Stimulated activated CD4-positive, alpha-beta T cell treated with anti-CD3 and anti-CD28 coated beads, Interleukin-4, amount 100 ng/mL, for 4 hours (primary cell): ENCODE results near the gene ZPLD1.

Experiments
- DNase-seq, 2 experiments: peaks; one replicate each; pipeline ENCODE4 v3.0.0-alpha.2; 2020

The ZPLD1 gene

DNA sequence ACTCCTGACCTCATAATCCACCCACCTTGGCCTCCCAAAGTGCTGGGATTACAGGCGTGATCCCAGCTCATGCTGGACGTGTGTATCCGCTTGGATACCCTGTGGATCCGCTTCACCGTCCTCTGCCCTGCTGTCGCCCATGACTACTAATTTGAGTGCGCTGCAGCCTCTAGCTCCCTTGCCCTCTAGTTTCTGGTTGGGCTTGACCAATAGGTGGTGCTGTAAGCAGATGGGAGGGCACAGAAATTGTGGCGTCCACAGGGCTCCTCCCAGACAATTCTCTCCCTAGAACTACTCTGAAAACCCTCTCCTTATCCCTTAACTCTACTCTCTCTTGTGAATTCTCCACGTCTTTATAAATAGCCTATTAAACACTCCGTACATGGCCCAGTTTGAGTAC, 36.2 kb downstream of the ZPLD1 start:
- DNase-seq = no peak

GRCh38 chr3:102471491-102471890, 36.7 kb downstream of the ZPLD1 start:
- DNase-seq = no peak

GRCh38 chr3:102473648-102474047, 38.8 kb downstream of the ZPLD1 start:
- no peak for DNase-seq

GRCh38 chr3:102474207-102474606, 39.4 kb downstream of the ZPLD1 start:
- no peak for DNase-seq

DNA sequence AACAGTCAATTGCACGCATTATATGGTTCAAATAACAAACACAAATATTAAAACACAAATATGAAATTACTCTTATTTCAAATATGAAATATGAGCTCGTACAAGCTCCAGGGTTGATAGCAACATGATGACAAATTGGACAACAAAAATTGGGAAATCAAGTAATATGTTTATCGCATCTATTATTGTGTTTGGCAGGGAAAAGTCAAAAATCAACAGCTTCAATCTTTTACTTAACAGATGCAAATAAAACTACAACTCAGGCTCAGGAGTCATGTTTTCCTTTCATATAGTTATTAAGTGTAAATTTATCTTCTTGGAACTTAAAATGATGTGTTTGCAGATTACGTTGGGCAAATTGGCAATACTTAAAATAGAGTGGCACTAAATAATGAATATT, 41.4 kb downstream of the ZPLD1 start:
- no peak for DNase-seq

DNA sequence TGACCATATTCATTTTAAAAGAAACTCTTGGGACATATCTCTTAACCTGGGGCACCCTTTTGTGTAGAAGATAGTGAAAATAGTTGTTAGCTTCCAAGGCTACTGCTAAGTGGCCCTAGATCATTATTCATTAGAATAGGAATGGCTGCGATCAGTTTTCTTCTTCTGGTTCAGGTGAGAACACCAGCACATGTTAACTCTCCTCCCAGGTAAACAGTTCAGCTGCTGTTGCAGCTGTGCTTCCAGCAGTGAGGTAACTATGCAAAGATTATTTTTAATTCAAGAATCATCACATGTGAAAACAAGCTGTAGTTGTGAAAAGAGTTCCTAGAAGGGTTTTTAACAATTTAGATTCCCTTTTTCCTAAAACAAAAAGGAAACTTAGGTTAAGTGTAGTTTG, 43.3 kb downstream of the ZPLD1 start:
- DNase-seq = no peak

GRCh38 chr3:102480139-102480538, 45.3 kb downstream of the ZPLD1 start:
- no peak for DNase-seq

DNA sequence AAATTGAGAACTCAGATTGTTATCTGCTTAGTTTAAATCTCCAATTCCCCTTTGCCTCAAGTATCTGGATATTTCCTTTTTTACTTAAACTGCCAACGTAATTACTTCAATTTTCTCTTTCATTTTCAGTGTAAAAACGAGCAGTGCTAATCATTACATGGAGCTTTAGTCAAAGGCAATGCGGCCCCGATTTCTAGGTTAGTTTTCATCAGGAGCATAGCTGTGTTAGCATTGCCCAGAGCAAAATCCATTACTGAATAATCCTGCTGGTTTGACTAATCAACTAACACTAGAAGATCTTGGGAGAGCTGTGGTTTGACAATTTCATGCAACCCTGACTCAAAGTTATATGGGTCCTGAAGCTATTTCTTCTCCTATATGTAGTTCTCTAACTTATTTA, 46.2 kb downstream of the ZPLD1 start:
- no peak for DNase-seq

DNA sequence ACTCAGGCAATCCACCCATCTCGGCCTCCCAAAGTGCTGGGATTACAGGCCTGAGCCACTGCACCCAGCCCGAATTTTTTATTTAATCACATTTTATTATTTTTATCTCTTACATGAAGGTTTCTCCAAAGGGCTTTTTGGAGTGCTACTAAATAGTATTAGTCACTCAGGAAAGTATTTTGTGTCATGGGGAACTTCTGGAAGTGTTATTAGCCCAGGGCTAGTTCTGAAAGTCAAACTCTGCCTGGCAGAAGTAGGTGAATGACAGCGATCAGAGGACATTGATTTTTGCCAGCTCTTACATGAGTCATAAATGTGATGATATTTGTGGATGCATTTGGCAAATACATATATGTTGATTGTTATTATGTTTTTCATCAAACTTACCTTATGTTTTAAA, 48.7 kb downstream of the ZPLD1 start:
- DNase-seq = no peak

- no peak for DNase-seq
Observed at GRCh38 chr3:102484363-102484762, 49.5 kb downstream of the ZPLD1 start.

DNA sequence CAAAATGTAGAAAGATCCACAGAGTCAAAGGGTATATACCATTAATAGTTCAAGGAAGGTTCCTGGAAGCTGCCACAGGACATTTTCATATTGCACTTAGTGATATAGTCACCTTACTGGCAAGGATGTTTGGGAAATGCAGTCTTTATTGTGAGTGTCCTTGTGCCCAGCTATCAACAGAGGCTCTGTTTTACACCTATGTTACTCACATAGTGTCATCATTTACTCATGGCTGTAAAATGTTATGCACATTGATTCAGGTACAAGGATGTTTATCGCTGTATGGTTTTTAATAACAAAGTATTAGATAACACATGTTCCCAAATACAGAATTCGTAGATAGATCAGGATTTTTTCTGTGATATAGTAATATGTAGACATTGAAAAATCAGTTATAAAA, 50.9 kb downstream of the ZPLD1 start:
- DNase-seq = no peak

DNA sequence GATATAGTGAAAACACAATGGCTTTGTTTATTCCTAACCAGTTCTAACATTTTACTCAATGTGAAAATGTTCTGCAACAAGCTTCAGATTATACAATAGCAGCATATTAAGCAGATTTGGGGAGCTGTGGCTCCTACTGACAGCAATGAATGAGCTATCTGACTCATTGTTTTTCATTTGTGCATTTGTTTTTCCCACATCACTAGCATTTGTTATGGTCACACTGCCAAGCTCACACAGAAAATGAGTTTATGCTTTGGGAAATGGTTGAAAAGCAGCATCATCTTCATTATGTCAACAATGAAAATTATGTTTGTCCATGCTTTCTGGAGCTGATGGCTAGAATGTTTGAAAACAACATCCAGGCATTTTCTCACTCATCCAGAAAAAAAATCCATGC, 53.5 kb downstream of the ZPLD1 start:
- no peak for DNase-seq

- DNase-seq = no peak
Observed at GRCh38 chr3:102492300-102492699, 57.5 kb downstream of the ZPLD1 start.

DNA sequence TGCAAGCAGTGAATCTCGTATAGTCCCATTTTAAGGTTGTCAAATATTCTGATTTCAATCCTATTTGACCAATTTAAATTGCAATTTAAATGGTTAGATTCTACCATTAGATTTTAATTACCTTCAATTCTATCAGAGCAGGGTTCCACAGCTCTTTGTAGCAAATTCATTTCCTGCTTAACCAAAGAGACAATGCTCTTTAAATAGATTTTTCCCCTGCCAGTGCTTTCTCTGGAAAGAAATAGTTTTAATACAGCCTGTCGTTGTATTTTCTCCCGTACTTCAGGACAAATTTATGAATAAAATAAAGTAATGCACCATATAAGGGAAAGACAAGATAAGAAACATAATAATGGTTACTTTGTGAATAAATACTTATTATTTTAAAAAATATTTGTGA, 62.8 kb downstream of the ZPLD1 start:
- no peak for DNase-seq

GRCh38 chr3:102505542-102505941, 70.7 kb downstream of the ZPLD1 start:
- DNase-seq = no peak

- DNase-seq = no peak
Observed at GRCh38 chr3:102510663-102511062, 75.8 kb downstream of the ZPLD1 start.

DNA sequence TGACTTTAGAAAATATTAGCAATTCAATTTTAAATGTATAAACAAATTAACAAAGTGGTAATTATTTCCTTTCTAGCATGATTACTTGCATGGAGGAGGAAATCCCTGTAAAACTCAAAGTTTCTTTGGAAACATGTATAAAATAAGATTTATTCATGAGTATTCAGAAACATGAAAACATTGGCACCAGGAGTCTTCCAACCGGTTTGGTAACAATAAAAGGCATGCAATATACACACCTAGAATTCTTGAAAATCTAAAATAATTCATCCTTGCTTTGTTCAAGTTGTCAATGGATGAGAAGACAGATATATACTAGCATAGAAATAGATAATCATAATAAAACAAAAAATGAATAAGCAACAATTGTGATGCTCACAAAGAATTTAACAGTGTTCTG, 76.4 kb downstream of the ZPLD1 start:
- no peak for DNase-seq

GRCh38 chr3:102511639-102512038, 76.8 kb downstream of the ZPLD1 start:
- no peak for DNase-seq

- DNase-seq = no peak
Observed at GRCh38 chr3:102512734-102513504, 78.1 kb downstream of the ZPLD1 start.

DNA sequence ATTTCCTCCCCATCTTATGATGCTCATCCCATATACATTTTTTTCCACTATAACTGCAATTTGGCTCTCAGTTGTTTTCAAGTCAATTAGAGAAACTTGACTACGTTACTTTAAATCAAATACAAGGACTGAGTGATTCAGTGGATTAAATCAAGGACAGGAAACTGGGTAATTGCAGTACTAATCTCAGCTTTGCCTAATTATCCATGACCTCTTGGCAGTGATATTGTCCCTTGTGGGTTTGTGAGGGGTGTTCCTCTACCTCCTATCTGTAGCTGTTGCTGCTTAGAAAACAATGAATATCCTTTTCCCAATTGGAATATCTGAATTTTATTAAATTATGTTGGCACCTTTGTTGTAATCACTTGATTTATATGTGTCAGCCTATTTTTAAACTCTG, 79.4 kb downstream of the ZPLD1 start:
- no peak for DNase-seq

GRCh38 chr3:102521246-102521645, 86.4 kb downstream of the ZPLD1 start:
- DNase-seq = no peak

- no peak for DNase-seq
Observed at GRCh38 chr3:102525624-102526023, 90.8 kb downstream of the ZPLD1 start.

- no peak for DNase-seq
Observed at GRCh38 chr3:102526865-102527264, 92.0 kb downstream of the ZPLD1 start.

- no peak for DNase-seq
Observed at GRCh38 chr3:102528727-102529126, 93.9 kb downstream of the ZPLD1 start.
